Trophoblast cell (in vitro differentiated cells and primary cell): ENCODE measurements around the gene PIK3R5.

Experiments
- DNase-seq, 2 donors: peaks; one replicate each; pipeline ENCODE4 v3.0.0-alpha.2; 2016
- H2AFZ ChIP-seq: 2 replicates; pipeline ENCODE4 v1.6.1; 2013; ENCODE audit warnings: low read length, moderate library complexity, mild to moderate bottlenecking; ENCODE audit not compliant: insufficient read depth, poor library complexity
- H2AK5ac ChIP-seq: 2 replicates; pipeline ENCODE4 v1.6.1; 2013; ENCODE audit warnings: mild to moderate bottlenecking, low read length
- H2BK120ac ChIP-seq: 2 replicates; pipeline ENCODE4 v1.6.1; 2013; ENCODE audit warnings: low read length, mild to moderate bottlenecking, moderate library complexity; ENCODE audit not compliant: insufficient read depth, poor library complexity
- H2BK12ac ChIP-seq: 2 replicates; pipeline ENCODE4 v1.6.1; 2013; ENCODE audit warnings: mild to moderate bottlenecking, low read length, moderate library complexity
- H2BK5ac ChIP-seq: 2 replicates; pipeline ENCODE4 v1.6.1; 2013; ENCODE audit warnings: low read length, low read depth, moderate library complexity, mild to moderate bottlenecking; ENCODE audit not compliant: poor library complexity
- H3K14ac ChIP-seq: 2 replicates; pipeline ENCODE4 v1.6.1; 2013; ENCODE audit warnings: mild to moderate bottlenecking, low read length
- H3K18ac ChIP-seq: 2 replicates; pipeline ENCODE4 v1.6.1; 2013; ENCODE audit warnings: mild to moderate bottlenecking, low read length
- H3K23ac ChIP-seq: 2 replicates; pipeline ENCODE4 v1.6.1; 2013; ENCODE audit warnings: low read length
- H3K27ac ChIP-seq: 2 replicates; pipeline ENCODE4 v1.5.1; 2013; ENCODE audit warnings: low read depth, mild to moderate bottlenecking, inconsistent platforms, low read length, moderate library complexity
- H3K27me3 ChIP-seq: 2 replicates; pipeline ENCODE4 v1.6.1; 2013; ENCODE audit warnings: inconsistent platforms, mild to moderate bottlenecking, low read length, moderate library complexity; ENCODE audit not compliant: insufficient read depth
- H3K36me3 ChIP-seq, 2 experiments: 1 replicate in 1 of 2; 2 replicates in 1 of 2; pipeline ENCODE4 v1.6.1; 2013; ENCODE audit warnings: low read length in 2 of 2, mild to moderate bottlenecking in 2 of 2, moderate library complexity in 1 of 2; ENCODE audit not compliant: insufficient read depth in 2 of 2, control insufficient read depth in 1 of 2
- H3K4ac ChIP-seq: 2 replicates; pipeline ENCODE4 v1.6.1; 2013; ENCODE audit warnings: low read depth, mild to moderate bottlenecking, low read length, moderate library complexity
- H3K4me1 ChIP-seq, 2 experiments: 1 replicate in 1 of 2; 2 replicates in 1 of 2; pipeline ENCODE4 v1.6.1; 2013; ENCODE audit warnings: low read length in 2 of 2, mild to moderate bottlenecking in 2 of 2, moderate library complexity in 1 of 2; ENCODE audit not compliant: insufficient read depth in 2 of 2, control insufficient read depth in 1 of 2
- H3K4me2 ChIP-seq: 2 replicates; pipeline ENCODE4 v1.6.1; 2013; ENCODE audit warnings: inconsistent platforms, mild to moderate bottlenecking, low read length, moderate library complexity
- H3K4me3 ChIP-seq: 2 replicates; pipeline ENCODE4 v1.5.1; 2013; ENCODE audit warnings: mild to moderate bottlenecking, low read depth, low read length, inconsistent platforms
- H3K79me1 ChIP-seq: one replicate; pipeline ENCODE4 v1.6.1; 2013; ENCODE audit warnings: low read length
- H3K79me2 ChIP-seq: 2 replicates; pipeline ENCODE4 v1.6.1; 2013; ENCODE audit warnings: low read length, mild to moderate bottlenecking; ENCODE audit not compliant: control insufficient read depth, insufficient read depth, poor library complexity
- H3K9ac ChIP-seq: 2 replicates; pipeline ENCODE4 v1.6.1; 2013; ENCODE audit warnings: mild to moderate bottlenecking, low read length
- H3K9me3 ChIP-seq: 2 replicates; pipeline ENCODE4 v1.6.1; 2013; ENCODE audit warnings: low read depth, mild to moderate bottlenecking, control low read depth, inconsistent platforms, low read length; ENCODE audit not compliant: insufficient read depth
- H4K12ac ChIP-seq: 2 replicates; pipeline ENCODE4 v1.6.1; 2013; ENCODE audit warnings: low read depth, mild to moderate bottlenecking, low read length, moderate library complexity
- H4K8ac ChIP-seq: 2 replicates; pipeline ENCODE4 v1.6.1; 2013; ENCODE audit warnings: low read depth, mild to moderate bottlenecking, low read length, moderate library complexity
- H4K91ac ChIP-seq: one replicate; pipeline ENCODE4 v1.6.1; 2013; ENCODE audit warnings: low read depth, mild to moderate bottlenecking, low read length, moderate library complexity
- WGBS: extraction: QIAGEN DNeasy Blood & Tissue Kit; methylation state at CpG from one replicate; pipeline ENCODE4 v1.1.7; 2013; ENCODE audit warnings: missing lambda C conversion rate; ENCODE audit not compliant: insufficient read length, insufficient coverage; ENCODE audit errors: extremely low coverage; 5-methylcytosine and 5-hydroxymethylcytosine counted together

The PIK3R5 gene

GRCh38 chr17:8893059-8893458, 72.4 kb downstream of the PIK3R5 start:
- Histone ChIP-seq H3K36me3 (no peaks in the 10 kb centered on the region), H2AFZ (no peak overlapping the region), H3K27ac (no peak overlapping the region), H3K4me3 (no peak overlapping the region), H2BK12ac (no peak overlapping the region), H4K12ac (no peak overlapping the region), H3K79me1 (no peaks in the 10 kb centered on the region), H2BK120ac (no peak overlapping the region), H3K27me3 (no peaks in the 10 kb centered on the region), H3K23ac (no peak overlapping the region), H3K14ac (no peak overlapping the region), H4K91ac (no peak overlapping the region), H4K8ac (no peak overlapping the region), H2BK5ac (no peak overlapping the region), H3K4me2 (no peak overlapping the region), H3K79me2 (no peaks in the 10 kb centered on the region), H3K18ac (no peak overlapping the region), H2AK5ac (no peak overlapping the region), H3K4ac (no peak overlapping the region), H3K4me1 (no peaks in the 10 kb centered on the region), H3K9me3 (peaks cover 3% of the 10 kb centered on the region), H3K9ac (no peak overlapping the region)
- WGBS, result no CpG with 5 or more reads among the region's 3 CpGs
- no peak for DNase-seq

DNA sequence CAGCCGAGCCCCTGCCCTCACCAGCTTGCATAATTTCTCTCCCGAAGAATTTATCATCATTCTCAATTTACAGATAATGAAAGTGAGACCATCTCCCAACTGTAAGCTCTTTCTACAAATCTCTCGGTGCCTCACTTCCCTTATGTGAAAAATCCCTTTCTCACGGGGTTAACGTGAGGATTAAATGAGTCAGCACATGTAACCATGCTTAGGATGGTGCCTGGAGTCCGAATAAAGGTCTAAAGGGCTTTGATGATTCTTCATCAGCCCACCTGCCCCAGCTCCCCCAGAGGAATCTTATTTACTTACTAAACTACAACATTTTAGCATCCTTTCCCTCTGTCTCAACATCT, 73.2 kb downstream of the PIK3R5 start:
- Histone ChIP-seq H2BK12ac (no peak overlapping the region), H3K27me3 (no peaks in the 10 kb centered on the region), H3K4me3 (no peak overlapping the region), H4K91ac (no peak overlapping the region), H3K23ac (no peak overlapping the region), H3K79me2 (no peaks in the 10 kb centered on the region), H4K12ac (no peak overlapping the region), H3K9me3 (peaks cover 3% of the 10 kb centered on the region), H3K9ac (no peak overlapping the region), H3K14ac (no peak overlapping the region), H3K4me2 (no peak overlapping the region), H2AFZ (no peak overlapping the region), H3K27ac (no peak overlapping the region), H3K36me3 (no peaks in the 10 kb centered on the region), H3K79me1 (no peaks in the 10 kb centered on the region), H2AK5ac (no peak overlapping the region), H2BK120ac (no peak overlapping the region), H2BK5ac (no peak overlapping the region), H3K18ac (no peak overlapping the region), H3K4me1 (no peaks in the 10 kb centered on the region), H4K8ac (no peak overlapping the region), H3K4ac (no peak overlapping the region)
- no peak for DNase-seq
- no CpG with 5 or more reads among the region's 6 CpGs for WGBS

GRCh38 chr17:8890671-8891070, 74.8 kb downstream of the PIK3R5 start:
- no peaks in the 10 kb centered on the region for H3K36me3 ChIP-seq
- no CpG with 5 or more reads among the region's 12 CpGs for WGBS
- H3K18ac ChIP-seq, result no peak overlapping the region
- H4K91ac ChIP-seq, result no peak overlapping the region
- no peak for DNase-seq
- no peak overlapping the region for H2BK12ac ChIP-seq
- no peak overlapping the region for H3K4ac ChIP-seq
- no peaks in the 10 kb centered on the region for H3K4me1 ChIP-seq
- H3K4me2 ChIP-seq, result no peak overlapping the region
- no peak overlapping the region for H3K23ac ChIP-seq
- H2BK5ac ChIP-seq, result no peak overlapping the region
- H4K12ac ChIP-seq, result no peak overlapping the region
- no peak overlapping the region for H3K4me3 ChIP-seq
- peaks cover 3% of the 10 kb centered on the region for H3K9me3 ChIP-seq
- no peak overlapping the region for H2BK120ac ChIP-seq
- H3K79me1 ChIP-seq, result no peaks in the 10 kb centered on the region
- H3K9ac ChIP-seq, result no peak overlapping the region
- H2AK5ac ChIP-seq, result no peak overlapping the region
- no peak overlapping the region for H3K27ac ChIP-seq
- H2AFZ ChIP-seq, result no peak overlapping the region
- H3K79me2 ChIP-seq, result no peaks in the 10 kb centered on the region
- H3K14ac ChIP-seq, result no peak overlapping the region
- no peak overlapping the region for H4K8ac ChIP-seq
- no peaks in the 10 kb centered on the region for H3K27me3 ChIP-seq

DNA sequence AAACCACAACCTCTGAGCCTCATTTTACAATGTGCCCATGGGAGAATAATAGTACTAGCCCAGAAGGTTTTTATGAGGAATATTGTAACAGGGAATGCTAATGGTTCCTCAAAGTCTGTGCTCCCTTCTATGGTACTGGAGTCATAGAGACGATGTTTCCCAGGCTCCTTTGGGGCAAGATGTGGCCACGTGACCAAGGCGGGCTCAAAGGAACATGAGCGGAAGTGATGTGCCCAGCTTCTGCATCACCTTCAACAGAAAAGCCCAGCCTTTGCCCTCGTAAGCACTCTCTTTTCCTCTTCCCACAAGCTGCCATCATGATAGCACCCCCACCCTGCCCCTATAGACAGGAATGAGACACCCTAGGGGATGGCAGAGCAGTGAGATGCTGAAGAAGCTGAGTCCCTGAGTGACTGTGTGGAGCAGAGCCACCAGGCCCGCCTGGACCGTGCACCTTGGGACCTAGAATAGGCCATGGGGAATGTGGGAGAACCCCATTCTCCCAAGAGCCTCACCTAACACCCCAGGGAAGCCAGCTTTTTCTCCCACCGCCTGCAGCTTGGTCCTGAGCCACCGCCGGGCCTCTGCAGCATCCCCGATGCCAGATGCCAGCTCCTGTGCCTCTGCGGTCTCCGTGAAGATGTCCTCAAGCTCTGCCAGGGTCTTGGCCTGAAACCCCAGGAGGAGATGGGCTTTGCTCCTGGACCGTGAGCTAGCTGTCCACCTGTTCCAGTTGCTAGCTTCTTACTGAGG, 75.9 kb downstream of the PIK3R5 start:
- Histone ChIP-seq H3K27ac (no peak overlapping the region), H2AK5ac (no peak overlapping the region), H4K91ac (no peak overlapping the region), H3K4me3 (no peak overlapping the region), H2BK5ac (no peak overlapping the region), H2BK120ac (no peak overlapping the region), H3K9ac (no peak overlapping the region), H4K8ac (no peak overlapping the region), H3K27me3 (no peaks in the 10 kb centered on the region), H3K18ac (no peak overlapping the region), H2BK12ac (no peak overlapping the region), H3K4ac (no peak overlapping the region), H4K12ac (no peak overlapping the region), H3K14ac (no peak overlapping the region), H3K9me3 (peaks cover 3% of the 10 kb centered on the region), H3K79me1 (no peaks in the 10 kb centered on the region), H3K4me2 (no peak overlapping the region), H3K36me3 (no peaks in the 10 kb centered on the region), H2AFZ (no peak overlapping the region), H3K4me1 (no peaks in the 10 kb centered on the region), H3K79me2 (no peaks in the 10 kb centered on the region), H3K23ac (no peak overlapping the region)
- DNase-seq, result no peak
- WGBS, result no CpG with 5 or more reads among the region's 14 CpGs
